Neural progenitor cell (in vitro differentiated cells): ENCODE data around the gene PSD2.

ENCODE experiments used
- EZH2 ChIP-seq: fragments of 200-600 bp; sonication (generic); IDR thresholded peaks from 2 replicates; pipeline ENCODE4 v1.6.1; 2017; ENCODE audit warnings: antibody characterized with exemption, mild to moderate bottlenecking, moderate library complexity
- EZH2phosphoT487 ChIP-seq: fragments of 200-600 bp; sonication (generic); IDR thresholded peaks from 2 replicates; pipeline ENCODE4 v1.6.1; 2017; ENCODE audit warnings: antibody characterized with exemption
- TF ChIP-seq, protein P1 (sequence below): fragments of 200-600 bp; sonication (generic); IDR thresholded peaks from 2 replicates; pipeline ENCODE4 v1.5.1; 2017; ENCODE audit warnings: antibody characterized with exemption, mild to moderate bottlenecking

DNA sequence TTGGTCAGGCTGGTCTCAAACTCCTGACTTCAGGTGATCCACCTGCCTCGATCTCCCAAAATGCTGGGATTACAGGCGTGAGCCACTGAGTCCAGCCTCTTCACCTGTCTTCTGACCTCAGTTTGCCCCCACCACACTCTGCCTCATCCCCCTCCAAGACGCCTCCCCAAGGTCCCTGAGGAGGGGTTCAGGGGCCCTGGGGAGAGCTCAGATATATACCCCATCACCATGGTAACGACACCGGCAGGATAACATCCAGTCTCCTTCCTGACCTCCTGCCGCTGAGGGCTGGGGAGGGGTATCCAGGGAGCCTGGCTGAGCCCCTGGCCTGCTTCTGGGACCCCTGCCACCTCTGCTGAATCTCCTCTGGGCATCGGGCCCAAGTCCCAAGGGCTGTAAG is 19.7 kb upstream of the PSD2 start:
- TF ChIP-seq, protein P1, sequence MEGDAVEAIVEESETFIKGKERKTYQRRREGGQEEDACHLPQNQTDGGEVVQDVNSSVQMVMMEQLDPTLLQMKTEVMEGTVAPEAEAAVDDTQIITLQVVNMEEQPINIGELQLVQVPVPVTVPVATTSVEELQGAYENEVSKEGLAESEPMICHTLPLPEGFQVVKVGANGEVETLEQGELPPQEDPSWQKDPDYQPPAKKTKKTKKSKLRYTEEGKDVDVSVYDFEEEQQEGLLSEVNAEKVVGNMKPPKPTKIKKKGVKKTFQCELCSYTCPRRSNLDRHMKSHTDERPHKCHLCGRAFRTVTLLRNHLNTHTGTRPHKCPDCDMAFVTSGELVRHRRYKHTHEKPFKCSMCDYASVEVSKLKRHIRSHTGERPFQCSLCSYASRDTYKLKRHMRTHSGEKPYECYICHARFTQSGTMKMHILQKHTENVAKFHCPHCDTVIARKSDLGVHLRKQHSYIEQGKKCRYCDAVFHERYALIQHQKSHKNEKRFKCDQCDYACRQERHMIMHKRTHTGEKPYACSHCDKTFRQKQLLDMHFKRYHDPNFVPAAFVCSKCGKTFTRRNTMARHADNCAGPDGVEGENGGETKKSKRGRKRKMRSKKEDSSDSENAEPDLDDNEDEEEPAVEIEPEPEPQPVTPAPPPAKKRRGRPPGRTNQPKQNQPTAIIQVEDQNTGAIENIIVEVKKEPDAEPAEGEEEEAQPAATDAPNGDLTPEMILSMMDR = no peak
- TF ChIP-seq EZH2 (no peak), EZH2phosphoT487 (no peak)
